Keratinocyte (primary cell): ENCODE measurements around the gene GLI2. TPM values are rescaled to one million over a fixed set of nuclear protein-coding genes. Genes with fewer than 3 reads are reported as not detected.

ENCODE experiments used
- DNase-seq: peaks from one replicate; pipeline ENCODE4 v3.0.0-alpha.2; 2011; ENCODE audit warnings: low read depth, missing footprints, low spot score
- FAIRE-seq: peaks from 2 replicates; lab custom pipeline; 2011; peaks lifted over from hg19 to GRCh38; lab: Jason Lieb, UNC
- H2AFZ ChIP-seq: 2 replicates; pipeline ENCODE4 v1.6.0; 2012; ENCODE audit warnings: low read length, control low read depth, inconsistent platforms; ENCODE audit not compliant: control insufficient read depth
- H3K27ac ChIP-seq: 2 replicates; pipeline ENCODE4 v1.5.1; 2011; ENCODE audit warnings: low read length; ENCODE audit not compliant: control insufficient read depth, insufficient read depth
- H3K27me3 ChIP-seq: 3 replicates; pipeline ENCODE4 v1.6.0; 2011; ENCODE audit warnings: low read length; ENCODE audit not compliant: control insufficient read depth, insufficient read depth; ENCODE audit errors: extremely low read depth
- H3K36me3 ChIP-seq, 2 experiments: 2 replicates in 1 of 2; 3 replicates in 1 of 2; pipeline ENCODE4 v1.5.1; 2011; ENCODE audit warnings: low read length in 2 of 2, mild to moderate bottlenecking in 1 of 2; ENCODE audit not compliant: control insufficient read depth in 2 of 2, insufficient read depth in 2 of 2; ENCODE audit errors: extremely low read depth in 1 of 2
- H3K4me1 ChIP-seq: 3 replicates; pipeline ENCODE4 v1.5.1; 2011; ENCODE audit warnings: low read length; ENCODE audit not compliant: control insufficient read depth, insufficient read depth; ENCODE audit errors: extremely low read depth
- H3K4me2 ChIP-seq: 3 replicates; pipeline ENCODE4 v1.6.0; 2011; ENCODE audit warnings: low read depth, low read length; ENCODE audit not compliant: control insufficient read depth, insufficient read depth; ENCODE audit errors: extremely low read depth
- H3K4me3 ChIP-seq, 3 experiments: fragments of 200-600 bp in 1 of 3; sonication (generic) in 1 of 3; 2 replicates in 2 of 3; 3 replicates in 1 of 3; pipeline ENCODE4 v1.5.1; 2011 to 2016; ENCODE audit warnings: low read length in 3 of 3, mild to moderate bottlenecking in 3 of 3, control low read depth in 2 of 3, inconsistent platforms in 1 of 3, low read depth in 1 of 3, mixed read lengths in 1 of 3, mixed run types in 1 of 3, moderate library complexity in 1 of 3; ENCODE audit not compliant: control insufficient read depth in 2 of 3, insufficient read depth in 2 of 3; ENCODE audit errors: extremely low read depth in 1 of 3
- H3K79me2 ChIP-seq: 2 replicates; pipeline ENCODE4 v1.6.0; 2012; ENCODE audit warnings: low read length; ENCODE audit not compliant: control insufficient read depth, insufficient read depth
- H3K9ac ChIP-seq: 3 replicates; pipeline ENCODE4 v1.6.0; 2011; ENCODE audit warnings: low read length; ENCODE audit not compliant: control insufficient read depth, insufficient read depth; ENCODE audit errors: extremely low read depth
- H3K9me1 ChIP-seq: 3 replicates; pipeline ENCODE4 v1.6.0; 2011; ENCODE audit warnings: low read length; ENCODE audit not compliant: control insufficient read depth, insufficient read depth; ENCODE audit errors: extremely low read depth
- H3K9me3 ChIP-seq: 2 replicates; pipeline ENCODE4 v1.5.1; 2012; ENCODE audit warnings: low read depth, low read length; ENCODE audit not compliant: control insufficient read depth
- H4K20me1 ChIP-seq: 3 replicates; pipeline ENCODE4 v1.6.0; 2011; ENCODE audit warnings: low read length; ENCODE audit not compliant: control insufficient read depth, insufficient read depth; ENCODE audit errors: extremely low read depth
- CTCF ChIP-seq, 3 experiments: IDR thresholded peaks in 1 of 3; conservative IDR thresholded peaks in 1 of 3; optimal IDR thresholded peaks in 1 of 3; 2 replicates in 2 of 3; 3 replicates in 1 of 3; pipeline versions ENCODE3 to v1.5.1; 2011; ENCODE audit warnings: low read length in 3 of 3, mild to moderate bottlenecking in 3 of 3, moderate library complexity in 2 of 3, control low read depth in 1 of 3, inconsistent platforms in 1 of 3; ENCODE audit not compliant: insufficient read depth in 2 of 3; ENCODE audit errors: extremely low read depth in 1 of 3
- EZH2 ChIP-seq: IDR thresholded peaks from one replicate; pipeline ENCODE4 v1.6.1; 2012; ENCODE audit warnings: inconsistent platforms, mild to moderate bottlenecking, low read length, moderate library complexity
- dilution Hi-C: fragments of 300-500 bp; cut with MboI; formaldehyde crosslinking; loops from one replicate; pipeline ENCODE4 v1.7.0; 2020; ENCODE audit warnings: low sequenced_read_pairs; ENCODE audit not compliant: extremely low pct_ligation_motif_present
- polyA plus RNA-seq, 5 experiments: library from polyadenylated mRNA; depleted of rRNA in 3 of 5; stranded (reverse) in 3 of 5; stranded (forward) in 1 of 5; unstranded in 1 of 5; fragments of >200 nt; gene quantifications; 1 replicate in 1 of 5; 2 replicates in 3 of 5; 3 replicates in 1 of 5; pipeline versions ENCODE4 v1.2.1 to v1.2.3, GENCODE V29; 2011 to 2012; ENCODE audit warnings: missing spikeins in 2 of 5, low read depth in 1 of 5, low replicate concordance in 1 of 5

The GLI2 gene
- polyA plus RNA-seq, 1 donor (not counting 4 experiments of a cell fraction or from before 2014, with no cell fraction given): 0.04 TPM

GRCh38 chr2:120690521-120690920 is 45.1 kb upstream of the GLI2 start:
- Histone ChIP-seq H3K27ac (no peak overlapping the region), H3K79me2 (no peaks in the 10 kb centered on the region), H3K4me3 (no peak overlapping the region), H2AFZ (no peak overlapping the region), H3K9ac (no peak overlapping the region), H3K9me3 (no peaks in the 10 kb centered on the region), H3K36me3 (no peaks in the 10 kb centered on the region), H3K4me2 (no peak overlapping the region), H3K27me3 (peaks cover 18% of the 10 kb centered on the region), H3K4me1 (no peaks in the 10 kb centered on the region), H4K20me1 (no peaks in the 10 kb centered on the region), H3K9me1 (no peaks in the 10 kb centered on the region)
- no peak for TF ChIP-seq EZH2
- TF ChIP-seq CTCF (optimal IDR thresholded peaks at IDR 0.05 in 1 of 3, IDR thresholded peaks at IDR 0.05 in 1 of 3, conservative IDR thresholded peaks at IDR 0.05 in 1 of 3; ENCODE audit: extremely low read depth in 1 of 3, insufficient read depth in 2 of 3, low read length in 3 of 3): no peak
- FAIRE-seq (no peak), DNase-seq (no peak)
- dilution Hi-C loops: no loop called here

GRCh38 chr2:120691410-120691809 is 44.3 kb upstream of the GLI2 start:
- Histone ChIP-seq H3K4me3 (no peak overlapping the region), H3K27me3 (peaks cover 24% of the 10 kb centered on the region), H3K36me3 (no peaks in the 10 kb centered on the region), H3K4me2 (no peak overlapping the region), H2AFZ (no peak overlapping the region), H3K79me2 (no peaks in the 10 kb centered on the region), H3K9me3 (no peaks in the 10 kb centered on the region), H3K9me1 (no peaks in the 10 kb centered on the region), H3K27ac (no peak overlapping the region), H3K9ac (no peak overlapping the region), H4K20me1 (no peaks in the 10 kb centered on the region), H3K4me1 (no peaks in the 10 kb centered on the region)
- dilution Hi-C loops: no loop called here
- FAIRE-seq: no peak
- TF ChIP-seq EZH2: no peak
- no peak for TF ChIP-seq CTCF (optimal IDR thresholded peaks at IDR 0.05 in 1 of 3, IDR thresholded peaks at IDR 0.05 in 1 of 3, conservative IDR thresholded peaks at IDR 0.05 in 1 of 3; ENCODE audit: extremely low read depth in 1 of 3, insufficient read depth in 2 of 3, low read length in 3 of 3)
- no peak for DNase-seq
